GDM1 (cell line): ENCODE data around the gene AKR7A2.

Source experiments
- DNase-seq: peaks from one replicate; lab custom pipeline; 2025; lab: John Stamatoyannopoulos, UW

The AKR7A2 gene

GRCh38 chr1:19343617-19344350 is 31.8 kb upstream of the AKR7A2 start:
- no peak for DNase-seq

GRCh38 chr1:19342894-19343616 is 31.1 kb upstream of the AKR7A2 start:
- DNase-seq: no peak

- no peak for DNase-seq
Measured at GRCh38 chr1:19342062-19342750, 30.3 kb upstream of the AKR7A2 start.

GRCh38 chr1:19341201-19342061 is 29.5 kb upstream of the AKR7A2 start:
- DNase-seq: peak; percentile 31

GRCh38 chr1:19340387-19340937 is 28.5 kb upstream of the AKR7A2 start:
- no peak for DNase-seq

GRCh38 chr1:19339214-19339861 is 27.4 kb upstream of the AKR7A2 start:
- no peak for DNase-seq

- DNase-seq: no peak
Measured at GRCh38 chr1:19338323-19338762, 26.4 kb upstream of the AKR7A2 start.

GRCh38 chr1:19337289-19337688 is 25.3 kb upstream of the AKR7A2 start:
- no peak for DNase-seq

GRCh38 chr1:19336543-19336942 is 24.6 kb upstream of the AKR7A2 start:
- no peak for DNase-seq

GRCh38 chr1:19333587-19334354 is 21.8 kb upstream of the AKR7A2 start:
- no peak for DNase-seq

- no peak for DNase-seq
Measured at GRCh38 chr1:19332832-19333231, 20.9 kb upstream of the AKR7A2 start.

- no peak for DNase-seq
Measured at GRCh38 chr1:19331262-19331878, 19.4 kb upstream of the AKR7A2 start.

GRCh38 chr1:19330449-19331135 is 18.6 kb upstream of the AKR7A2 start:
- DNase-seq: no peak

- DNase-seq: no peak
Measured at GRCh38 chr1:19329611-19330010, 17.7 kb upstream of the AKR7A2 start.

- no peak for DNase-seq
Measured at GRCh38 chr1:19329188-19329587, 17.2 kb upstream of the AKR7A2 start.

- no peak for DNase-seq
Measured at GRCh38 chr1:19328486-19328885, 16.5 kb upstream of the AKR7A2 start.

- DNase-seq: no peak
Measured at GRCh38 chr1:19327736-19328135, 15.8 kb upstream of the AKR7A2 start.

GRCh38 chr1:19327301-19327700 is 15.4 kb upstream of the AKR7A2 start:
- DNase-seq: no peak

- no peak for DNase-seq
Measured at GRCh38 chr1:19326748-19327065, 14.8 kb upstream of the AKR7A2 start.
